SU-DHL-6 (cell line): Measurements from ENCODE around the gene RALGPS1.

ENCODE experiments used
- CTCF ChIP-seq: fragments of 200-600 bp; sonication (generic); IDR thresholded peaks from one replicate; pipeline ENCODE4 v1.5.1; 2017; ENCODE audit warnings: antibody characterized with exemption, mild to moderate bottlenecking, low read length, moderate library complexity; ENCODE audit not compliant: insufficient read depth, poor library complexity, severe bottlenecking
- EZH2phosphoT487 ChIP-seq: fragments of 200-600 bp; sonication (generic), shearing (Covaris generic); conservative IDR thresholded peaks from 2 replicates; pipeline ENCODE4 v1.6.1; 2018; ENCODE audit warnings: mild to moderate bottlenecking, antibody characterized with exemption, low read length, moderate library complexity, mixed read lengths

GRCh38 chr9:127067603-127068220 lies 153.1 kb downstream of the RALGPS1 start:
- TF ChIP-seq CTCF (no peak), EZH2phosphoT487 (no peak)
